M059J (cell line): ENCODE data around the gene COQ10A. TPM values are rescaled to one million over a fixed set of nuclear protein-coding genes. Genes with fewer than 3 reads are reported as not detected.
A peak's percentile ranks its signal among the peaks of the same experiment; 100 is the strongest.
"Not testable (repeated sequence)": the region's sequence is repeated elsewhere in the genome, so short reads cannot be mapped to it uniquely, and the experiment has no call there.

Experiments
- DNase-seq: peaks from one replicate; pipeline ENCODE4 v3.0.0-alpha.2; 2012; ENCODE audit warnings: low read depth
- total RNA-seq: library from RNA; depleted of rRNA; stranded (reverse); fragments of >200 nt; shearing (Covaris generic); gene quantifications from 2 replicates; pipeline ENCODE4 v1.2.3, GENCODE V29; 2014

Gene COQ10A
- total RNA-seq, 1 experiment from 2014 or later = 17.1 TPM

GRCh38 chr12:56280849-56281248, 14.1 kb downstream of the COQ10A start:
- DNase-seq = no peak

- no peak for DNase-seq
These were observed 15.3 kb downstream of the COQ10A start for GRCh38 chr12:56282030-56282429.

GRCh38 chr12:56282579-56282978, 15.8 kb downstream of the COQ10A start:
- no peak for DNase-seq

GRCh38 chr12:56284263-56284662, 17.5 kb downstream of the COQ10A start:
- not testable (repeated sequence) for DNase-seq

- no peak for DNase-seq
These were observed 19.5 kb downstream of the COQ10A start for GRCh38 chr12:56286044-56286830.

- no peak for DNase-seq
These were observed 22.1 kb downstream of the COQ10A start for GRCh38 chr12:56288705-56289387.

GRCh38 chr12:56293795-56294194, 27.1 kb downstream of the COQ10A start:
- no peak for DNase-seq

GRCh38 chr12:56296295-56296694, 29.6 kb downstream of the COQ10A start:
- DNase-seq = no peak

- DNase-seq = no peak
These were observed 30.7 kb downstream of the COQ10A start for GRCh38 chr12:56297400-56297799.

- DNase-seq = no peak
These were observed 32.1 kb downstream of the COQ10A start for GRCh38 chr12:56298828-56299227.

- peak; percentile 19 for DNase-seq
These were observed 32.6 kb downstream of the COQ10A start for GRCh38 chr12:56299308-56299852.

GRCh38 chr12:56299853-56300643, 33.3 kb downstream of the COQ10A start, which contains the start of gene CS:
CS (minus strand) TSS chr12:56300330; CDS start chr12:56300201, 129 bp downstream.
- DNase-seq = peak; percentile 98

- no peak for DNase-seq
These were observed 34.1 kb downstream of the COQ10A start for GRCh38 chr12:56300644-56301464.

GRCh38 chr12:56304276-56304675, 37.5 kb downstream of the COQ10A start:
- no peak for DNase-seq

- no peak for DNase-seq
These were observed 38.3 kb downstream of the COQ10A start for GRCh38 chr12:56304872-56305590.

GRCh38 chr12:56307221-56307965, 40.7 kb downstream of the COQ10A start:
- DNase-seq = no peak

GRCh38 chr12:56308714-56309113, 42.0 kb downstream of the COQ10A start:
- no peak for DNase-seq

GRCh38 chr12:56311003-56311402, 44.3 kb downstream of the COQ10A start:
- DNase-seq = no peak

- DNase-seq = no peak
These were observed 48.5 kb downstream of the COQ10A start for GRCh38 chr12:56315249-56315621.
